OCI-M1 (cell line): ENCODE measurements around the gene EPHB2.

Experiments
- DNase-seq: peaks from one replicate; lab custom pipeline; 2025; lab: John Stamatoyannopoulos, UW

The EPHB2 gene

DNA sequence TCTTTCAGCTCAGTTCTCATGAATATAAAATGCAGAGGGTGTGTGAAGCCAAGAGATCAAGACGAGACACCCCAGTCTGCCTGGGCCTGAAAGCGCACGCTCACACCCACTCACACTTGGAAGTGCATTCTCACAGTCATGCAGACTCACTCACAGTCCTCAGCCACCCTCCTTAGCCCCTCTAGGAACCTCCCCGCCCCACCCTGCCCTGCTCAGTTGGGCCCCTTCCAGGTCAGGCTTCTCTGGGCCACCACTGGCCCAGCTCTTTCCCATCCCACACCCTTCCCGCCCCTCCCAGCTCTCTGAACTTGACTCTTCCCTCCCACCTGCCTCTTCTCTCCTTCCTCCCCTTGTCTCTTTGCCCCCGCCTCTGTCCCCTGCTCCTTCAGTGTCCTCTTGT, 93.8 kb downstream of the EPHB2 start:
- no peak for DNase-seq

DNA sequence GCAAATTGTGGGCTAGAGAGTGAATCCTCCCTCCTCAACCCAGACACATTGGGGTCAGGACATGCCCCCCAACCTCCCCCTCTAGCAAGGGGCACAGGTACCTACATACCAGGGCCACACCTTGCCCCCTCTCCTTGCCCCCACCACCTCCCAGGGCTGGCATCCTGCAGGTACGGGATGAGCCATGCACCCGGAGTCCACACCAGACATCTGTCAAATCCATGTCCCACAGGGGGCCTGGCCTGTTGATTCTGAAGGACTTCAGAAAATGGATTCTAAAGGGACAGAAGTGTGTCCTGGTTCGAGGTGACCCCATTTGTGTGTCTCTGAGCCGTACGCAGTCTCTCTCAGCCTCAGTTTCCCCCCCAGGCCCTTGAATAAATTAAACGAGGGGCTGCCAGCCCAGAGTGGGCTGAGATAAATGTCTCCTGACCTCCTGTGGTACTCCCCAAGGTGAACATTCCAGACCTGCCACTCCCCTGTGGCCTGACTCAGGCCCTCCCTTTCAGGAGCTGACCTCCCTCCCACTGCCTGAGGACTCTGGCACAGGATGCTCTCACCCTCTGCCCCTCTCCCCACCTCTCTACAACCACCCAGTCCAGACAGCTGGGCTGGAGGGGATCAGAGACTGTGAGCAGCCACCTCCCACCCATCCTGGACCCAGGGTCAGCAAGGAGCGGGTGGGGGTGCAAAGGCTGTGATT, 94.5 kb downstream of the EPHB2 start:
- no peak for DNase-seq

DNA sequence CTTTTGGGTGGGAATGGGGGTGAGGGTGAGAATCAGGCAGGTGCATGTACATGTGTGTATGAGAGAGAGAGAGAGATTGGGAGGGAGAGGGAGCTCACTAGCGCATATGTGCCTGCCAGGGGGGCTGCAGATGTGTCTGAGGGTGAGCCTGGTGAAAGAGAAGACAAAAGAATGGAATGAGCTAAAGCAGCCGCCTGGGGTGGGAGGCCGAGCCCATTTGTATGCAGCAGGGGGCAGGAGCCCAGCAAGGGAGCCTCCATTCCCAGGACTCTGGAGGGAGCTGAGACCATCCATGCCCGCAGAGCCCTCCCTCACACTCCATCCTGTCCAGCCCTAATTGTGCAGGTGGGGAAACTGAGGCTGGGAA, 95.0 kb downstream of the EPHB2 start:
- no peak for DNase-seq

DNA sequence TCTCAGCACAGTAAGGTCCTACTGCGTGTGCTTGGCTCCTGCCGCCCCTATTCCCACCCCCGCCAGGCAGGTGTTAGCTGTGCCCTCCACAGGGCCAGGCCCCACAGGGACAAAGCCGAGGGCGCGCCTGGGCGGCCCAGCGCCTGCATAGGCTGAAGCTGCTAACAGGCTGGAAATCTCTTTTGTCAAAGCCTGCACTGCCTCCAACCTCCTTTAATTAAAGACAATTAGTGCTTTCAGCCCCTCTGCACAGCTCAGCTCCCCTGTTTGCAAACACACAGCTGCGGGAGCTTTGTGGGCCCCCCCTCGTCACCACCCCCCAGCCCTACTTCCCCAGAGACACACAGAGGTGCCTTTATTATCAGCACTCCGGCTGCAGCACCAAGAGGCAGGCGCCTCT, 95.9 kb downstream of the EPHB2 start:
- DNase-seq, result no peak

DNA sequence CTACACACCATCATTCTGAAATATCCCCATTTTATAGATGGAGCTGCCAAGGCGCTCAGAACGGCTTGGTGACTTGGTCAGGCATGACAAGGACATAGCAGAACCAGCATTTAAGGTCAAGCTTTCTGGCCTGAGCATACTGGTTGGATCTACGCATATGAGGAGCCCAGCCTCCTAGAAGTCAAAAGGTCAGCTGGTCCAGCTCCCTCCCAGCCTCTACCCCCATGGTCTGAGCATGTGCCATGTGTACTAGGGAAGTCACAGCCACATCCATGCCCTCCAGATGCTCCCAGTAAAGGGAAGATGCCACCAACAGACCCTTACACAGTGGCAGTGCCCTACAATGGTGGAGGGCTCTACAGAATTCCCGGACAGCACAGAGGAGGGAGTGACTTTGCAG, 96.7 kb downstream of the EPHB2 start:
- DNase-seq, result no peak

DNA sequence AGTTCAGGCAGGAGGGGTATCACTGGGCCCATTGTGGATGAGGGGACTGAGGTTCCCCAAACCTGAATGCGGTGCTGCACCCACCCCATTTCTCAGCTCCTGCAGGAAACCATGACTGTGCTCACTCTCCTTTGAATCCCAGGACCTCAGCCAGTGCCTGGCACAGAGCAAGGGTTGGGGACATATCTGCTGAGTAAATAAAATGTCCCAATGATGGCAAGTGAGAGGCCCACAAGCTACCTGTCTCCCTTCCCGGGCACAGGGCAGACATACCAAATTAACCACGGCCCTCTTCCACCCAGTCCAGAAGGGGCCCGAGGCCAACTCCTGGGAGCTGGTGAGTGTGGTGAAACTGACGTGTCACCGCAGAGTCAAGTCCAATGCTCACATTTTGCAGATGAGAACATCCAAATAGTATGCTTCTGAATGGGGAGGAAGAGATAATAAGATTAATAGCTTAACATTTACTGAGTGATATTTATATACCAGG, 97.6 kb downstream of the EPHB2 start:
- DNase-seq, result no peak

DNA sequence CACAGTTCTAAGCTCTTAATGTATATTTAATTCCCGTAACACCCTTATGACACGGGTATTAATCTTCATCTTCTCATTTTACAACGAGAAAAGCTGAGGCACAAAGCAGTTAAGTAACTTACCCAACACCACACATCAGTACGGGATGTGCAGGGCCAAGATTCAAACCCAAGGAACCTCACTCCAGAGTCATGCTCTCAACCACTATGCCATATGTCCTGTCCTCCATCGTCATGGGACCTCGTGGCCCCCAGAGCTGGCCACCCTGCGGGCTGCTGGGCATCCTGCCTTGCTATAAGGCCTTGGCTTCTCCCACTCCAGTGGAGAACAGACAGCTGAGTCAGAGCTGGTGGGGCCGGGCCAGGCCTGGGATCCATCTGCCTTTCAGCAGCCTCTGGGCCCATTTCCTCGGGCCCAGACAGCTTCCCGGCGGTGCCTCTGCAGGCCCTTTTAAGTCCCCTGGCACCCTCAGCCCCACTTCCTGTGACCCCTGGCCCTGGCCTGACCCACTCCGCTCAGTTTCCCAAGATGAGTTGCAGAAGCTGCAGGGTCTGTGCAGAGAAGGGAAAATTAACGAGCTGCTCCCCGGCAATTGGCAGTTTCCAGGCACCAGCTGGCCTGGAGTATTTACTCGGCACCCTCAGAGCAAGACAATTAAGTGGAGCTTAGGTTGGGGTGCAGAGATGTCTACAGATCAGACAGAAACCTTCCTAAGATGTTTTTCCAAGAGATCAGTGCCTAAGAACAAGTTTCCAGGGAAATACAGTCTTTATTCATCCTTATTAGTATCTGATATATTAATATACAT, 98.2 kb downstream of the EPHB2 start:
- DNase-seq, result no peak

DNA sequence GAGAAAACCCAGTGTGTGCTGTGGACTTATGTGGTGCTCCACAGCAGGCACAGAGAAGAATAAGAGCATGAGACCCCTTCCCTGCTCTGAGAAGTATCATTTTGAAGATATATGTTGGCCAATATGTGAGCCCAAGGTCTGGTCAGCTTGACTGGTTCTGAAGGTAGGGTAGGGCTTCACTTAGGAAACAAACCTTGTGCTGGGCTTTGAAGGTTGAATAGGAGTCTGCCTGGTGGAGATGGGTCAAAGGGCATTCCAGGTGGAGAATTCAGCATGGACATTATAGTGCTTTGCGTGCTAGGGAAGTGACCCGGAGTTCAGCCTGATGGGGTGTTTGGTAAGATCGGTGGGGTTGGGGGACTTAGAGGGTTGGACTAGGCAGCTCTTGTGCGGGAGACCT, 99.1 kb downstream of the EPHB2 start:
- no peak for DNase-seq

DNA sequence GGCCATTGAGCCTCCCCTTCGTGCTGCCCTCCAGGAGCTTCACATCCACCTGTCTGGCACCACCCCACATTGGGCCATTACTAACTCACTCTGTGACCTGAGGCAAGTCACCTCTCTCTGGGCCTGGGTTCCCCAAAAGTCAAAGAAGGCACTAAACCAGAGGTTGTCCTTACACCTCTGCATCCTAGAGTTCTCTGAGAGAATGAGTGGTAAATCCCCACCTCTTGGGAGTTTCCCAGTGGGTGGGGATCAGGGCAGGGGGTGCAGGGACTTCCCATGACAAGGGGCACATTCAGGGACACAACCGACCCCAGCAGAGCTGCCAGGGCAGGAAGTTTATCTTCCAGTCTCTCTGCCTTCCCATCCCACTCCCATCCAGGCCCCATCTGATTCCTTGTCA, 99.7 kb downstream of the EPHB2 start:
- no peak for DNase-seq

DNA sequence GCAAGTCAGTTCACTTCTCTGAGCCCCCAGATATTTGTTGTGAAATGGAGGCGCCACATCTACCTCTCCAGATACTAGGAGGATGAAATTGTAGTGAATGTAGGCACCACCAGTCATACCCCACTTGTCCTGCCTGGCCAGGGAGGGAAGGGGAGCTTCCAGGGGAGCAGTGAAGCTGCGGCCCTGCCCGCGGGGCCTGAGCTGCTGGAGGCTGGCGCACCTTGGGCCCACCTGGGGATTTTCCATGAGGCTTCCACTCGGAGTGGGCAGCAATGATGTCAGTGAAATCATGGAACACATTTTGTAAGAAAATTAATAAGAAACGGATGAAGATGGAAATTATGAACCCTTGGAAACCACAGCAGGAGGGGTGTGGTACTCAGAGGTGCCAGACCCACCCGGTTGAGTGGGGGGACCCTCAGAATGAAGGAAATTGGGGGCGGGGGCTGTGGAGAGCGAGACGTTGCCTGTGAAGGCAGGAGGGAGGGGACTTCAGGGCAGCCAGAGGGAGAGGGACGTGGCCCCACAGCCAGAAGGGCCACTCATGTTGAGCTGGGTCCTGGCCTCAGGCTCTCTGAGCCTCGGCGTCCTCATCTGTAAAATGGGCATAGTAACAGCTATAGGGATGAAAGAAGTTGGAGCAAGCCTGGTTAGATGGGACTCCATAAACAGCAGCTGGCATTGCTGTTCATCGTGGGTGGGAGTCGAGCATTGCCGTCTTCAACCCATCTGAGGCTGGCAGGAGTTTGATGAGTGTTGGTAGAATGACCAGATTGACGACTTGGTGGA, 101.6 kb downstream of the EPHB2 start:
- DNase-seq, result no peak

DNA sequence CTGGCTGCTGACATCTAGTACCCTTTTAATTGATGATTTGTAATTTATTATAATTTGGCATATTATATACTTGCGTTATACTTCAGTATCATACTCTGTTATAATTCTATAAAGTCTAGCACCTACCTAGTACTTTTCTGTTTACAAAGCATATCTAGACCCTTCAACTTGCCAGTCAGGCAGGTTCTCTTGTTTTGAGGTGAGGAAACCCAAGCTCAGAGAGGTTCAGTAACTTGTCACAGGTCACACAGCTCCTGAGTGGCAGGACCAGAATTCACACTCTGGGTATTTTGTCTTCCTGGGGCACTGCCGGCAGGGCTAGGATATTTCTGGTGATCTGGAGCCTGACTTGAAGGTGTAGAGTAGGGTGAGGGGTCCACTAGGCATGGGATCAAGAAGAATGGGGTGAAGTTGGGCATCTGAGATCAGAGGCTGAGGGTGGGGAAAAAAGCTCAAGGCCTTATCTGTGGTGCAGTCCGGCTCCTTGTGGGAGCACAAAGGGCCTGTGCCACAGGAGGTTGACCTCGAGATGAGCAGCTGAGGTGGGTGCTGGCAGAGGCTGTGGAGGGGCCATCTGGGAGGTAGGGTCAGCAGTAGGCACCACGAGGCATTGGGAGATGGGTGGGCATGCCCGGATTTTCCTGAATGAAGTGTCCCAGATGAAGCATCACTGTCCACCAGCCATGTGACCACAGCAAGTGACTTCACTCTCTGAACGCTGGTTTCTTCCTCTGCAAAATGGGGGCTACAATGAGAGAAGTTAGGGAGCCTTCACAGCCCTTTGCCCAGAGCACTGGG, 102.6 kb downstream of the EPHB2 start:
- DNase-seq, result no peak

DNA sequence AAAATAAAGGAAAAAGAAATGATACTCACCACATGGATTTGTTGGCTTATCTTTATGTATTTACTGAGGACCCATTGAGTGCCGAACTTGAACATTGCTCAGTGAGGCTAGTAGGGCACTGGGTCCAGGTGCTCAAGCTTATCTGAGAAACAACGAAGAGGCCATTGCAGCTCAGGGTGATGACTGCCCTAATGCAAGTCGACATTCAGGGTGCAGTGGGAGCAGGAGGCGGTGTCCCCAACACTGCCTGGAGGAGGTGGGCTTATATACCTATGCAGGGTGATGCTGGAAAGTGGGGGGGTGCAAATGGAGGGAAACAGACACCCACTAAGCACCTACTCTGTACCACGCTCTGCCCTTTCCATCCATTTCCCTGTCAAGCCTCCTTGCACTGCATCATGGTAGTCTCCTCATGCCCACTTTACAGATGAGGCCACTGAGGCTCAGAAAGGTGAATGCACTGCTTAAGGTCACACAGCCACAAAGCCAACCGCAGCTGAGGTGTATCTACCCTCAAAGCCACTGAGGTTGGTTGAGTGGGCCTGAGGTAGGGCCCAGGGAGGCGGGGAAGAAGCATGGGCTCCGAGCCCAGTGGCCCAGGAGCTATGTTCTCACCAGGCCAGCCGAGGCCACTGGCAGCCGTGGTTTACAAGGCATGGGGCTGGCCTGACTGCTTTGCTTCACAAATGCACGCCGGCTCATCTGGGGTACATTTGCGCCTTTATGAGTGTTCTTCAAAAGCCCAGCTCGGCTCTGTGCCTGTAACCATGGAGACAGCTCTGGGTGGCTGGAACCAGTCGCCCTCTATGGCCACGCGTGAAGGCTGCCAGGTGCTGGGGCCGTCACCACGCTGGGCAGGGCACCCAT, 103.8 kb downstream of the EPHB2 start:
- no peak for DNase-seq

DNA sequence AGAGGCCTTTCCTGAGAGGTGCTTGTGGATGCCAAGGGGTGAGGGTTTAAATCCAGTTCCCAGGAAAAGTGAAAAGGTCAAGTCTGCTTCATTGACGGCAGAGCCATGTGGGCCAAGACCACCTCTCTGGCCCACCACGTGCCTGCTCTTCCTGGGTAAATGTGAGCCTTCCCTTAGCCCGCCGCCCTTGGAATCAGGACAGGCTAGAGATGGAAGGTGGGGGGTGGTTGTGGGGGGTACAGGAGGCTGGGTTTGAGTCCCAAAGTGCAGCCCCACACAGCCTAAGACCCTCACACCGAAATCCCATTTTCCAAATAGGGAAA, 104.4 kb downstream of the EPHB2 start:
- DNase-seq, result no peak

DNA sequence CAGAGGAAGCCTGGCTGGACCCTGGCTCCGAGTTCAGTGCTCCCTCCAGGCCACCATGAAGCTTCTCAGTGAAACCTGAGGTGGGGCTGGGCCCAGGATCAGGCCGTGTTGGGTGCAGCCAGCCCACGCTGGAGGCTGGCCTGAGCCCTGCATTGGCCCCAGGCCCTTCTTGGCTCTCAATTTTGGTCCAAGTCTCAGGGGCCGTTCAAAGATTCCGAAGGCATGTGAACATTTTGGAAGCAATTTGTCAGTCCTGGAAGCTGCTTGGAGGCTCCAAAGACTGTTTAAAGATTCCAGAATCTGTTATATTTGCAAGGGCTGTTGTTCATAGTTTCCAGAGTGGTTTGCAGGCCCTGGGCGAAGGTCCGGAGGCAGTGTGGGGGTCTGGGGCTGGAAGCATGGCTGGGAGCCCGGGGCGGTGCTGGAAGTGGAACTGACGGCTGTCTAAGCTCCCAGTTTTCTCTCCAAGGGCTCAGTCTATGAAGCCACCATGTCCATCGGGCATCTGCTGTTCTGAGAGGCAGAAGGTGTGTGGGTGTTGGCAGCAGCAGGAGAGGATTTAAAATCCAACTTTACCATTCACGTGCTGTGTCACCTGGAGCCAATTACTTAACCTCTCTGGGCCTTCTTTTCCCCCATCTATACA, 104.9 kb downstream of the EPHB2 start:
- DNase-seq, result no peak

DNA sequence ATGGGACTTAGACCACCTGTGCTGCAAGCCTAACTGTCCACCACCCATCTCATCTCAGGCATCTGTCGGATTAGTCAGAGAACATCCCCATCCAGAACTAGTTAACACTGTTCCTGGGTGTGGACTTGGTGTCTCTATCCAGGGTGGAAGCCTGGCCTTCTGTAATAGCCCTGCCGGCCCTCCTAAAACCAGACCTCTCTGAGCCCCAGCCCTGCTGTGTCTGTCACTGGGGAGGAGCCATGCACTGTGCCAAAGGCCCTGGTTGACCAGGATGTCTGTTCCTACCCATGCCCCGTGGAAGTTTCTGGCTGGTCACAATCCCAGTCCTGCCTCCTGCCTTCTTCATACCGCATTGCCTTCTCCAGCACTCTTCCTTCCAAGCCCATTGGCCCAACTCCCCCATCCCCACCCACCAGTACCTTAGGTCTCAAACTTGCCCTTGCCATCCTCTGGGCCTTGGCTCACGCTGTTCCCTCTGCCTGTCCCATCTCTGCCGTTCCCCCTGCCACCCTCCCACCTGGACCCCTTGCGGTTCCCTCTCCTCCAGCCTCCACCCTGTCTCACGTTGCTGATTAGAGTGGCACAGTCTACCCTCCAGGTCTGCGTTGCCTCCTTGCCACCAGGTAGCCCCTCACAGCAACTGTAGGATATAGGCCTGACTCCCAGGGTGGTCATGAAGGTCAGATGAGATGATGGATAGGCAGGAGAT, 105.6 kb downstream of the EPHB2 start:
- no peak for DNase-seq

DNA sequence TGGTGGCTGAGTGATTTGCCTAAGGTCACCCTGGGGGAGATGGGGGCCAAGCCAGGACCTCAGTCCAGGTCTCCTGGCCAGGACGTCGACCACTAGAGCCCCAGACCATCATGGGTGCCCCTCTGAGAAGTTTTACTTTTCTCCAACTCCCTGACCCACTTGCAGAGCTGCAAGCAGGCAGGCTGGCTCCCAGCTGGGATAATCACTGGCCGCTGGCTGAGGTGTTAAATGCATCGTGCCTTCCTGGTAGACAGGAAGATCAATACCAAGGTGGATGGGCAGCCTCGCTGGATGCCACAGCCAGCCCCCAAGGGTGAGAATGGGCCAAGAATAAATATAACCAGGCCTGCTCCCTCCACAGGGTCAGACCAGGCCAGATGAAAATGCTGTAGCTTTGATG, 106.2 kb downstream of the EPHB2 start:
- no peak for DNase-seq

DNA sequence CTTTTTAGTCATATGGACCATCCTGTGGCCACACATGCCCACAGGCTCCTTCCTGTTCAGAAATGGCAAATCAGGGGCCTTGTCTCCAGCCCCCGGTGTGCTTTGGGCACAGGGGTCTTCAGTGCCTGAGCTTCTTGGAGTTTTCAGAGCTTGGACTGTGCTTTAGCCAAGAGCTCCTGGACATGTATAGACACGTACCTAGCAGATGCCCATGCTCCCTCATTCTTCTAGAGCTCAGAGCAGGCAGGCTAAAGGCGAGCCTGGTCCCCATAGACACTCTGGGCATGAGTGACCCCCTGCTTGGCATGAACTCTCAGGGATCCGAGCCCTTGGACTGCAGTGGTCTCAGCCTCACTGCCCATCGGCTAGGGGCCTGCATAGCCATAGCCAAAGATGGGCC, 106.8 kb downstream of the EPHB2 start:
- DNase-seq, result no peak

DNA sequence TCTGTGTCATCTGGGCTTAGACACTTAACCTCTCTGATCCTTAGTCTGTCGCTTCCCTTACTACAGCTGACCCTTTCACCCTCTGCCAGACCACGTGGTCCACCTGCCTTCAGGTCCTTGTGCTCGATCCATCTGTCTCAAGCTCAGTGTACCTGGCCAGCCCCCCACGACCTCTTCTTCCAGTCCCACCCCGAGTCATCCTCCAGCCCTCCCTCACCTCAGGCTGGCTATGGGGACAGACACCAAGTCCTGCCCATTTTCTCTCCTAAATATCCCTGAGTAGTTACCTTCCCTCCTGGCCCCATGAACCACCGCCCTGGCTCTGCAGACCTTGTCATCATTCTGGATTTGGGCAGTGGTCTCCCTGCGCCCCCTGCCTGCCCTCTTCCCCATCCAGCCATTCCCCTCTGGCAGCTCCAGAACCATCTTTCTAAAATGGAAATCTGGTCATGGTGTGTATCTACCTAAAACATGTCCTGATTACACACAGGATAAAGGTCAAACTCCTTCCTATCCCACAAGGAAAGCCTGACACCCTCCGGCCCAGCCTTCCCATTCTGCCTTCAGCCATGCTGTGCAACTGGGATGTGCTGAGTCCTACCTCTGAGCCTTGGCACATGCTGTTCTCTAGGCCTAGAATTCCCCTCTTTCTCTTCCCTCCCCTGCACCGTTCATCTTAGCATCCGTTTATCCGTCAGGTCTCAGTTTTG, 107.6 kb downstream of the EPHB2 start:
- no peak for DNase-seq

DNA sequence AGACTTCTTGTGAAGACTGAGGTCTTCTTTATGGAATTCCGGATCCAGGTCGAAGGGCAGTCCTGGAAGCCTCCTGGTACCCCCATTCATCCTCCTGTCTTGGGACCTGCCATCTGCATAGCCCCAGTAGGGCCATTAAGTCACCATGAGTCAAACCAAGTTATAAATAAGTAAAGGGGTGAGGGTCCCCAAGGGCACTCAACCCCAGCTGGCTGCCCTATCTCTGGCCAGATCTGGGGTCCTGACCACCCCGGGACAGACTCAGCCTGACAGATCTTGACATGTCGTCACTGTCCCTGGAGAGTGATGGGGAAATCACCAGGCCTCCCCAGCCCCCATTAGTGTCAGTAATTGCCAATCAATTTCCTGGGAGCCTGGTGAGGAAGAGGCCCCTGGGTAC, 108.7 kb downstream of the EPHB2 start:
- no peak for DNase-seq
